ENCODE measurements around the gene GFI1.

GRCh38 chr1:92516574-92516973 lies 29.8 kb upstream of the GFI1 start:
- TF ChIP-seq CTCF (IDR thresholded peaks at IDR 0.05), result no peak
- TF ChIP-seq POLR2AphosphoS5 (IDR thresholded peaks at IDR 0.05; ENCODE audit: low read depth, low read length), result no peak
- no peak for TF ChIP-seq SIN3A (IDR thresholded peaks at IDR 0.05; ENCODE audit: borderline replicate concordance, insufficient read depth, low read depth, low read length)
- TF ChIP-seq, protein P1, sequence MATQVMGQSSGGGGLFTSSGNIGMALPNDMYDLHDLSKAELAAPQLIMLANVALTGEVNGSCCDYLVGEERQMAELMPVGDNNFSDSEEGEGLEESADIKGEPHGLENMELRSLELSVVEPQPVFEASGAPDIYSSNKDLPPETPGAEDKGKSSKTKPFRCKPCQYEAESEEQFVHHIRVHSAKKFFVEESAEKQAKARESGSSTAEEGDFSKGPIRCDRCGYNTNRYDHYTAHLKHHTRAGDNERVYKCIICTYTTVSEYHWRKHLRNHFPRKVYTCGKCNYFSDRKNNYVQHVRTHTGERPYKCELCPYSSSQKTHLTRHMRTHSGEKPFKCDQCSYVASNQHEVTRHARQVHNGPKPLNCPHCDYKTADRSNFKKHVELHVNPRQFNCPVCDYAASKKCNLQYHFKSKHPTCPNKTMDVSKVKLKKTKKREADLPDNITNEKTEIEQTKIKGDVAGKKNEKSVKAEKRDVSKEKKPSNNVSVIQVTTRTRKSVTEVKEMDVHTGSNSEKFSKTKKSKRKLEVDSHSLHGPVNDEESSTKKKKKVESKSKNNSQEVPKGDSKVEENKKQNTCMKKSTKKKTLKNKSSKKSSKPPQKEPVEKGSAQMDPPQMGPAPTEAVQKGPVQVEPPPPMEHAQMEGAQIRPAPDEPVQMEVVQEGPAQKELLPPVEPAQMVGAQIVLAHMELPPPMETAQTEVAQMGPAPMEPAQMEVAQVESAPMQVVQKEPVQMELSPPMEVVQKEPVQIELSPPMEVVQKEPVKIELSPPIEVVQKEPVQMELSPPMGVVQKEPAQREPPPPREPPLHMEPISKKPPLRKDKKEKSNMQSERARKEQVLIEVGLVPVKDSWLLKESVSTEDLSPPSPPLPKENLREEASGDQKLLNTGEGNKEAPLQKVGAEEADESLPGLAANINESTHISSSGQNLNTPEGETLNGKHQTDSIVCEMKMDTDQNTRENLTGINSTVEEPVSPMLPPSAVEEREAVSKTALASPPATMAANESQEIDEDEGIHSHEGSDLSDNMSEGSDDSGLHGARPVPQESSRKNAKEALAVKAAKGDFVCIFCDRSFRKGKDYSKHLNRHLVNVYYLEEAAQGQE (IDR thresholded peaks at IDR 0.05; ENCODE audit: insufficient read depth in 1 of 2, low read depth in 2 of 2, low read length in 1 of 2), result no peak
- TF ChIP-seq TCF7L2 (IDR thresholded peaks at IDR 0.05; ENCODE audit: low read depth, low read length), result no peak
